B cell (primary cell): ENCODE results near the gene AMIGO2. TPM values are rescaled to one million over a fixed set of nuclear protein-coding genes. Genes with fewer than 3 reads are reported as not detected.

Source experiments
- ATAC-seq: fragments of 200-7000 bp; cut with Tn5 transposase; one replicate; pipeline ENCODE4 v1.10.0; 2021; ENCODE audit warnings: low read depth, mild to moderate bottlenecking, moderate number of reproducible peaks, moderate library complexity
- CTCF ChIA-PET: fragments of 350-600 bp; sonication (Branson Sonifier 250); formaldehyde crosslinking; loops from one replicate; lab custom pipeline; 2021; ENCODE audit warnings: antibody characterized with exemption, inconsistent platforms; lab: Charles Lee
- POLR2A ChIA-PET: fragments of 350-600 bp; sonication (Branson Sonifier 250); formaldehyde crosslinking; loops from one replicate; lab custom pipeline; 2021; ENCODE audit warnings: antibody characterized with exemption; lab: Charles Lee
- DNase-seq: peaks from one replicate; pipeline ENCODE4 v3.0.0; 2013
- H2AFZ ChIP-seq: 2 replicates; pipeline ENCODE4 v1.6.1; 2012; ENCODE audit warnings: mild to moderate bottlenecking, low read depth, low read length; ENCODE audit not compliant: insufficient read depth, poor library complexity, severe bottlenecking
- H3K27ac ChIP-seq, 2 donors: 1 replicate in 1 of 2; 2 replicates in 1 of 2; pipeline ENCODE4 v1.5.1; 2012 to 2013; ENCODE audit warnings: low read length in 2 of 2, mild to moderate bottlenecking in 2 of 2, moderate library complexity in 1 of 2
- H3K27me3 ChIP-seq, 4 experiments: fragments of 200-600 bp in 1 of 4; sonication (generic) in 1 of 4; replicated peaks in 1 of 4; 1 replicate in 2 of 4; 2 replicates in 2 of 4; pipeline versions ENCODE4 v1.6.1 to v1.7.0; 2013 to 2016; ENCODE audit warnings: low read length in 3 of 4, mild to moderate bottlenecking in 2 of 4, mixed read lengths in 1 of 4, moderate library complexity in 1 of 4; ENCODE audit not compliant: insufficient read depth in 4 of 4, control insufficient read depth in 3 of 4; ENCODE audit errors: control extremely low read depth in 1 of 4
- H3K36me3 ChIP-seq, 2 experiments: replicated peaks in 1 of 2; 1 replicate in 1 of 2; 2 replicates in 1 of 2; pipeline versions ENCODE4 v1.6.1 to v1.7.1; 2013; ENCODE audit warnings: low read length in 1 of 2; ENCODE audit not compliant: insufficient read depth in 2 of 2, control insufficient read depth in 1 of 2; ENCODE audit errors: control extremely low read depth in 1 of 2, extremely low read depth in 1 of 2
- H3K4me1 ChIP-seq, 2 donors: fragments of 200-600 bp in 1 of 2; sonication (generic) in 1 of 2; 1 replicate in 1 of 2; 2 replicates in 1 of 2; pipeline versions ENCODE4 v1.5.1 to v1.6.1; 2013 to 2017; ENCODE audit warnings: low read length in 2 of 2; ENCODE audit not compliant: control insufficient read depth in 2 of 2, insufficient read depth in 2 of 2
- H3K4me2 ChIP-seq: replicated peaks from 2 replicates; pipeline ENCODE3; 2012; ENCODE audit warnings: mild to moderate bottlenecking, low read depth, low read length; ENCODE audit not compliant: poor library complexity, severe bottlenecking
- H3K4me3 ChIP-seq, 5 experiments: fragments of 200-600 bp in 1 of 5; sonication (generic) in 1 of 5; 1 replicate in 3 of 5; 2 replicates in 2 of 5; pipeline versions ENCODE4 v1.5.1 to v1.7.0; 2011 to 2016; ENCODE audit warnings: low read length in 4 of 5, mild to moderate bottlenecking in 4 of 5, low read depth in 2 of 5, control low read depth in 1 of 5, moderate library complexity in 1 of 5; ENCODE audit not compliant: insufficient read depth in 1 of 5; ENCODE audit errors: control extremely low read depth in 1 of 5, extremely low read depth in 1 of 5
- H3K79me2 ChIP-seq: fragments of 200-600 bp; sonication (generic); one replicate; pipeline ENCODE4 v1.6.0; 2016; ENCODE audit warnings: low read length; ENCODE audit not compliant: control insufficient read depth, insufficient read depth
- H3K9ac ChIP-seq: fragments of 200-600 bp; sonication (generic); 2 replicates; pipeline ENCODE4 v1.6.1; 2017; ENCODE audit warnings: mild to moderate bottlenecking, low read length, moderate library complexity
- H3K9me3 ChIP-seq, 3 donors: one replicate each; pipeline versions ENCODE4 v1.6.1 to v1.7.1; 2013; ENCODE audit warnings: low read length in 2 of 3; ENCODE audit not compliant: control insufficient read depth in 2 of 3, insufficient read depth in 1 of 3; ENCODE audit errors: control extremely low read depth in 1 of 3
- H4K20me1 ChIP-seq: 2 replicates; pipeline ENCODE4 v1.6.0; 2012; ENCODE audit warnings: mild to moderate bottlenecking, low read length; ENCODE audit not compliant: insufficient read depth, control insufficient read depth, poor library complexity, severe bottlenecking
- H3K27ac Mint-ChIP-seq: one replicate; pipeline ENCODE4 v1.8.0; 2021; ENCODE audit warnings: mixed read lengths
- H3K27me3 Mint-ChIP-seq: one replicate; pipeline ENCODE4 v1.8.0; 2021; ENCODE audit warnings: mixed read lengths
- H3K4me1 Mint-ChIP-seq: one replicate; pipeline ENCODE4 v1.8.0; 2021; ENCODE audit warnings: mixed read lengths
- H3K4me3 Mint-ChIP-seq: one replicate; pipeline ENCODE4 v1.8.0; 2021; ENCODE audit warnings: mixed read lengths
- H3K9me3 Mint-ChIP-seq: one replicate; pipeline ENCODE4 v1.8.0; 2022; ENCODE audit warnings: mixed read lengths; ENCODE audit not compliant: insufficient read depth
- CTCF ChIP-seq: fragments of 200-600 bp; IDR thresholded peaks from one replicate; pipeline ENCODE4 v1.8.0; 2022; ENCODE audit warnings: antibody characterized with exemption, mild to moderate bottlenecking
- EZH2 ChIP-seq: IDR thresholded peaks from 2 replicates; pipeline ENCODE4 v1.6.1; 2012; ENCODE audit warnings: borderline replicate concordance, low read depth, mild to moderate bottlenecking, moderate library complexity, low read length; ENCODE audit not compliant: insufficient read depth, poor library complexity, severe bottlenecking
- WGBS: methylation state at CpG from one replicate; pipeline ENCODE4 v1.1.5; 2013; ENCODE audit warnings: missing lambda C conversion rate; ENCODE audit not compliant: insufficient coverage; 5-methylcytosine and 5-hydroxymethylcytosine counted together
- intact Hi-C: fragments of 100-400 bp; cut with micrococcal nuclease; formaldehyde crosslinking; loops from one replicate; pipeline ENCODE4 v1.10.0; 2022
- polyA plus RNA-seq: library from polyadenylated mRNA; depleted of rRNA; stranded (reverse); fragments of >200 nt; gene quantifications from 2 replicates; pipeline ENCODE4 v1.2.3, GENCODE V29; 2012
- total RNA-seq, 2 donors: library from RNA; stranded (reverse); fragments of 120-200 nt in 1 of 2; gene quantifications; 1 replicate in 1 of 2; 2 replicates in 1 of 2; pipeline versions ENCODE4 v1.2.3 to v1.2.4, GENCODE V29; 2013 to 2022

Gene AMIGO2
- total and polyA plus RNA-seq, 2 donors (not counting 1 experiment from before 2014, with no cell fraction given): 10.4 to 11.8 TPM

GRCh38 chr12:47100160-47100559 lies 20.4 kb upstream of the AMIGO2 start:
- intact Hi-C loops: no loop called here
- no peak for TF ChIP-seq EZH2
- TF ChIP-seq CTCF: no peak
- Mint-ChIP-seq H3K4me3 (no peak overlapping the region), H3K4me1 (no peaks in the 10 kb centered on the region), H3K9me3 (no peaks in the 10 kb centered on the region), H3K27me3 (no peaks in the 10 kb centered on the region), H3K27ac (no peak overlapping the region)
- no peak overlapping the region for H3K27ac ChIP-seq
- H3K4me2 ChIP-seq: no peak overlapping the region
- no peak overlapping the region for H2AFZ ChIP-seq
- WGBS: no CpG with 5 or more reads among the region's 2 CpGs
- no peak overlapping the region for H3K9ac ChIP-seq
- H3K4me1 ChIP-seq: no peaks in the 10 kb centered on the region
- peaks cover 0 to 3% (median 0%) of the 10 kb centered on the region in 4 experiments for H3K27me3 ChIP-seq
- ATAC-seq (no peak), DNase-seq (no peak)
- H3K9me3 ChIP-seq: no peaks in the 10 kb centered on the region
- H3K79me2 ChIP-seq: no peaks in the 10 kb centered on the region
- no peak overlapping the region for H3K4me3 ChIP-seq
- ChIA-PET CTCF (no interaction called here), POLR2A (no interaction called here)
- no peaks in the 10 kb centered on the region for H4K20me1 ChIP-seq
- no peaks in the 10 kb centered on the region for H3K36me3 ChIP-seq

GRCh38 chr12:47099610-47100009 lies 19.9 kb upstream of the AMIGO2 start:
- WGBS: no CpG with 5 or more reads among the region's 2 CpGs

More at GRCh38 chr12:47099610-47100009, 19.9 kb upstream of the AMIGO2 start:
- Histone ChIP-seq H3K27me3 (peaks cover 0 to 3% (median 0%) of the 10 kb centered on the region in 4 experiments), H4K20me1 (no peaks in the 10 kb centered on the region), H3K9ac (no peak overlapping the region), H3K4me1 (no peaks in the 10 kb centered on the region), H3K27ac (no peak overlapping the region), H3K4me2 (no peak overlapping the region), H2AFZ (no peak overlapping the region), H3K79me2 (no peaks in the 10 kb centered on the region), H3K36me3 (no peaks in the 10 kb centered on the region), H3K9me3 (no peaks in the 10 kb centered on the region), H3K4me3 (no peak overlapping the region)
- H3K27ac Mint-ChIP-seq: no peak overlapping the region
- TF ChIP-seq CTCF (no peak), EZH2 (no peak)
- no peak for ATAC-seq
- no peaks in the 10 kb centered on the region for H3K4me1 Mint-ChIP-seq
- no peak overlapping the region for H3K4me3 Mint-ChIP-seq
- no peaks in the 10 kb centered on the region for H3K9me3 Mint-ChIP-seq
- no peak for DNase-seq
- ChIA-PET CTCF (no interaction called here), POLR2A (no interaction called here)
- intact Hi-C loops: no loop called here
- H3K27me3 Mint-ChIP-seq: no peaks in the 10 kb centered on the region
